ENCODE data around the gene PKD2L2.
"Not testable (repeated sequence)": the region's sequence is repeated elsewhere in the genome, so short reads cannot be mapped to it uniquely, and the experiment has no call there.

PKD2L2 gene

GRCh38 chr5:137888466-137888862 lies 793 bp upstream of the PKD2L2 start:
- DNase-seq (ENCODE audit: low read depth in 2 of 2), result no peak

DNA sequence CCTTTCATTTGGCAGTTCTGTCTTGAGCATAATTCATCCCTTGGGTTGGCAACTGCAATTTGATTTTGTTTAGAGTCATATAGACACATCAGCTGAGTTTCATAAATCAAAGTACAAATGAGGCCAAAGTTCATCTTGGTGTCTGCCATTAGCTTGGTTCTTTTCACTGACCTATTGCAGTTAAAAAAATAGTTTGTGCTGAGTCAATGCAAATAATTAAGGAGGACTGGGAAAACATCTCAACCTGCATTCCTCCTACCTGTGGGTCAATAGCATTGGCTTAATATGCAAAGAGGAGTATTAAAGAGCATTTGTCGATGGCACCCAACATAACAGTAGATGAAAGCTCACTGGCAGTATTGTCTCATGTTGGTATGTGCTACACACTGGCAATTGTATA lies 1.6 kb downstream of the PKD2L2 start:
- no peak for DNase-seq (ENCODE audit: low read depth in 2 of 2)

DNA sequence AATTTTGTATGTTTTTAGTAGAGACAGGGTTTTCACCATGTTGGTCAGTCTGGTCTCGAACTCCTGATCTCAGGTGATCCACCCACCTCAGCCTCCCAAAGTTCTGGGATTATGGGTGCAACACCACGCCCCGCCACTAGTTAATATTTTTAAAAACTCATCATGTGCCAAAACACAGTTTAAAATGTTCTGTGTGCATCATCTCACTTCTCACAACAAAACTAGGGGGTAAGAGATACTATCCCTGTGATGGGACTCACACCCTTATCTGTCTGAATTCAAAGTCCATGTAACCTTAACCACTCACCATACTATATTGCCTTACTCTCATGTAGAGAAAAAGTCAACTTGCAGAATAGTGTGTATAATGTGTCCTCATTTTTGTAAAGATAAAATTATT lies 2.6 kb downstream of the PKD2L2 start:
- no peak for DNase-seq (ENCODE audit: low read depth in 2 of 2)

DNA sequence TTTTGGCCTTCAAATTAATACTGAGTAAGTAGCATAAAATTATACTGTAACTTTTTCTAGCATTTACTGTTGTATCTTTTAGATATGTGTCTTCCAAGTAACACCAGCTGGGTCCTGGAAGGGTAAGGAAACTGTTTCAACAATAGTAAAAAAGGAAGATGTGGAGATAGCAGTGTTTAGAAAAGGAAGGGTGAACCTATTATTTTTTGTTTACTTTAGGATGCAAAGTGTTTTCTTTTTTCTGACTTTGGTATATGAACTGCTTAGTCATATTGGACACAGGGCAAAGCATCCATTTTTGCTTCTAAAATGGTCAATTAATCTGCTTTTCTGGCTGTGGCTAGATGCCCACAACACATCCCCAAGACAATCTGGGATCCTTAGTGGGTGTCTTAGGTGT lies 5.3 kb downstream of the PKD2L2 start:
- DNase-seq (ENCODE audit: low read depth in 2 of 2), result no peak

- no peak for DNase-seq (ENCODE audit: low read depth in 2 of 2)
These were observed 7.3 kb downstream of the PKD2L2 start for GRCh38 chr5:137896560-137896959.

- DNase-seq (ENCODE audit: low read depth in 2 of 2), result no peak
These were observed 10.2 kb downstream of the PKD2L2 start for GRCh38 chr5:137899493-137899892.

DNA sequence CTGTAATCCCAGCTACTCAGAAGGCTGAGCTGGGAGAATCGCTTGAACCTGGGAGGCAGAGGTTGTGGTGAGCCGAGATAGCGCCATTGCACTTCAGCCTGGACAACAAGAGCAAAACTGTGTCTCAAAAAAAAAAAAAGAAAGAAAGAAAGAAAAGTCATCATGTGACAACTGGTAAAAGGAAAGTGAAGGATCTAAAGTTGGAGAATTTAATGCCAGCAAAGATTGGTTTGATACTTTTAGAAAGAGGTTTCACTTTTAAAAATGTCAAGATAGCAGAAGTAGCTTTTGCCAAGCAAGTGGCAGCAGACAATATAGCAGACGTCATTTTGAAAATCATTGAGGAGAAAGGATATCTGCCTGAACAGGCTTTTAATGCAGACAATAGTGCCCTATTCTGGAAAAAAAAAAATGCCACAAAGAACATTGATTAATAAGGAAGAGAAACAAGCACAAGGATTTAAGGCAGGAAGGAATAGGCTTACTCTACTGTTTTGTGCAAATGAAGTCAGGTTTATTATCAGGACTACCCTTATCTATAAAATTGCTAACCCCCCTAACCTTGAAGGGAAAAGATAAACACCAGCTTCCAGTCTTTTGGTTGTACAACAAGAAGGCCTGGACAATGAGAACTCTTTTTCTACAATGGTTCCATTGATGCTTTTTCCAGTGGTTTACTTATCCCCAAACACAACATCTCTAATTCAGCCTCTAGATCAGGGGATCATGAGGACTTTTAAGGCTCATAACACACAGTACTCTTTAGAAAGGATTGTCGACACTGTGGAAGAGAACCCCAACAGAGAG lies 12.0 kb downstream of the PKD2L2 start:
- no peak for DNase-seq (ENCODE audit: low read depth in 2 of 2)

DNA sequence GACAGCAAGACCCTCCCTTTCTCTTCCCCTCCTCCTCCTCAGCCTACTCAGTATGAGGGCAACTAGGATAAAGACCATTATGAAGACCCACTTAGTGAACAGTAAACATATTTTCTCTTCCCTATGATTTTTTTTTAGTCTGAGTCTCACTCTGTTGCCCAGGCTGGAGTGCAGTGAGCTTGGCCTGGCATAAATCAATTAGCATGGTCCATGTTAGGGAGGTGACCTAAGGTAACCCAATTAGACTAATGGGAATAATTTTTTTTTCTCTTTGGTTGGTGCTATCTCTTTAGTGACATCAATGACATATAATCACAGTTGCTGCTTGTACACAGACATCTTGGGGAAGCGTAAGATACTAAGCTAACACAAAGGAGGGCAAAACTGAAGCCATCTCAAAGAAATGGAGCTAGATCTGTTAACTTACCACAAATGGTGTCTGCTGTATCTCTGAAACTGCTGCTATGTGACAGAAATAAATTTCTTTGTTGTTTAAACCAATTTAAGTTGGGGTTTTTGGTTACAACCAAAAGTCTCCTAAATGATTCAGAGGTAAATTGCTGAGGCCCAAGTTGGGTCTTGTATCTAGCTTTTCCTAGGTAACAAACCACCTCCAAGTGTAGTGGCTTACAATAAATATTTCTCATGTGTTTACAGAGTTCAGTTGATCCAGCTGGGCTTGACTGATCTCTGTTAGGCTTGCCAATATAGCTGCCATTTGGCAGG lies 13.3 kb downstream of the PKD2L2 start:
- DNase-seq (ENCODE audit: low read depth in 2 of 2), result no peak

- no peak for DNase-seq (ENCODE audit: low read depth in 2 of 2)
These were observed 25.5 kb downstream of the PKD2L2 start for GRCh38 chr5:137914758-137915157.

DNA sequence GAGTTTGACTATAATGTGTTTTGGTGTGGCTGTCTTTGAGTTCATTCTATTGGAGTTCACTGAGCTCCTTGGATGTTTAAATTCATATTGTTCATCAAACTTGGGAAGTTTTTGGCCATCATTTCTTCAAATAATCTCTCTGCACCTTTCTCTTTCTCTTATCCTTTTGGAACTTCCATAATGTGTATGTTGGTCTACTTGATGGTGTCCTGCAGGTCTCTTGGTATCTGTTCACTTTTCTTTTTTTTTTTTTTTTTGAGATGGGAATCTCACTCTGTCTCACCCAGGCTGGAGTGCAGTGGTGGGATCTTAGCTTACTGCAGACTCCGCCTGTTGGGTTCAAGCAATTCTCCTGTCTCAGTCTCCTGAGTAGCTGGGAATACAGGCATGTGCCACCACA lies 27.7 kb downstream of the PKD2L2 start:
- no peak for DNase-seq (ENCODE audit: low read depth in 2 of 2)

GRCh38 chr5:137921931-137922330 lies 32.7 kb downstream of the PKD2L2 start:
- DNase-seq (ENCODE audit: low read depth in 2 of 2), result no peak

- no peak for DNase-seq (ENCODE audit: low read depth in 2 of 2)
These were observed 34.6 kb downstream of the PKD2L2 start for GRCh38 chr5:137923856-137924255.

DNA sequence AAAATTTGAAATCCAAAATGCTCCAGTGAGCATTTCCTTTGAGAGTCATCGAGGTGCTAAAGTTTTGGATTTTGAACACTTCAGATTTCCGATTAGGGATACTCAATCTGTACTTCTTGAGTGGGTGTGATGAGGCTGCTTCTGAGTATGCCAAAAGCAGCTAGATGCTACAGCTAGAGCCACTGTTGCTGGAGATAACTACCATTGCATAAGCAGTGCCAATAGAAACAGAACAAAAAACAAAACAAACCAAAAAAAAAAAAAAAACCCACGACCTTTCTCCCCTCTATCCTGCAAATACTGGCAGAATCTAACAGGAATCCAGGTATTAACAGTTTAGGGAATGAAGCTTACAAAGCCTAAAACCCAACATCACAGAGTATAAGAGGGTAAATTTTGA lies 43.5 kb downstream of the PKD2L2 start:
- DNase-seq (ENCODE audit: low read depth in 2 of 2), result no peak

- no peak for DNase-seq (ENCODE audit: low read depth in 2 of 2)
These were observed 44.2 kb downstream of the PKD2L2 start for GRCh38 chr5:137933491-137933911.

DNA sequence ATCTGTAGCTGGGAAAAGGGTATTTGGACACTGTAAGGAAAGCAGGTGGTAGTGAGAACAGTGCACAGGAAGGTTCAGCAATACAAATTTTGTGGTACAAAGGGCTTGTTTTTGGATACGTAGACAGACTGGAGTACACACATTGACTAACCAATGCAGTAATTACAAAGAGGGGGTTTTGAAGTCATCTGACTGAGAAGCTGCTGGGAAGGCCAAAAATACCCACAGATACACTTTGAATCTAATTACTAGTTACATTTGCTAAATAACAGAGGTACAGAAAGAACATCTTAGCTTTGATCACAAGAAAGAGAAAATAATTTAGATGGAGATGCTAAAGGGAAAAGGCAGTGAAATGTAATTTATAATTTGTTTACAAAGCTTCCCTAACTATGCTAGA lies 45.9 kb downstream of the PKD2L2 start:
- DNase-seq (ENCODE audit: low read depth in 2 of 2), result no peak

DNA sequence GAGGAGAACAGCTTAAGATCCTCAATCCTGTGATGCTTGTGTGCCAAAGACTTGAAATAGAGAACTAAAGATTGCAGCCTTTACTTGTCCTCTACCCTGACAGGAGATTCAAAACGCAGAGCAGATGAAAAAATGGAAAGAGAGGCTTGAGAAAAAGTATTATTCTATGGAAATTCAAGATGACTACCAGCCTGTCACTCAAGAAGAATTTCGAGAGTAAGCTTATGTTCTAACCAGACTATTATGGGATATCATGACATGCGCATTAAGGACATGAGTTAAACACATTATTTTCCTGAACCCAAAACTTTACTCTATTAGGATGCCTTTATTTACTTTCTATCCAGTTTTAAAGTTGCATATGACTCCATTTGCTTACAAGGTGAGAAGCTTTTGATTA lies 46.4 kb downstream of the PKD2L2 start:
- no peak for DNase-seq (ENCODE audit: low read depth in 2 of 2)

DNA sequence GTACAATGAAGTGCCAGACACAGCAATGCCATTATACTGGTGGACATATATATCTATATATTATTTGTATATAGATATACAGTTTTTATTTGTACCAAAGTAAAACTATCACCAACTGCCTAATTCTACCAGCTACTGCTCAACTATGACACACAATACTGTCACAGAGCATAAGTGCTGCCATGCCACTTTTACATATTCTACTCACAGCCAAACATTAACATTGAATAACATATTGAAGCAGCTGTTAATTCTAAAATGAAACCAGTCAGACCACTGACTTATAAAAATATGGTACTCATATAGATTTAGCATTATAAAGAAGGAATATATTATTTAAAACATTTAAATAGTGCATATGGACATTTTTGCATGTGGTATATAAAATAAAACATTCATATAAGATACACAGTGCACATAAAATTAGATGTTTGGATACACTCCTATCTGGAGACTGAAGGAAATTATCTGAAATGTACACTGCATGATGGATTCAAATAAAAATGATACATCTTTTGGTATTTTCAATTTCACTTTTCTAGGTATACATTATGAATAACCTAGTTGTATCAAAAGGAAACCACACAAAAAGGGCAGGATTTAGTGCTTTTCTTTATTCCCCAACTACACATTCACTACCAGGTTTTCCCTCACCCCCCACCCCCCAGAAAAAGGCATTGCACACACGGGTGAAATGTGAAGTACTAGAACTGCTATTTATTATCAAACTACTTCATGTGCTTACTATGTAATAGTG lies 48.9 kb downstream of the PKD2L2 start:
- DNase-seq (ENCODE audit: low read depth in 2 of 2), result no peak

DNA sequence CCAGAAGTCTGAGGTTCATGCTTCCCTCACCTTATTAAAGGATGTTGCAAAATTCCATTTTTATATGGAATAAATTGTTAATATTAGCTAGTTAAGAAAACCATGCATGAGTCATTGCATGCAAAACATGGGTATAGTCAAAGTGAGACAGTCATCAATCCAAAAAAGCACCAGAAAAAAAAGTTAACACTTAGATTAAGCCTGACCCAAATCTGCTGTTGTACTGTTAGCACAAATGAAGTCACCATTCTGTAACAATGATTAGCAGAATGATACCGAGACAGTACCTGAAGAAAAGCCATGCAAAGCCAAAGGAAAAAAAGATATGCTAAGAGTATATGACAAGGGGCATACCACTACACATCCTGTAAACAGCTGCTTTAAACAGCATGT lies 49.5 kb downstream of the PKD2L2 start:
- no peak for DNase-seq (ENCODE audit: low read depth in 2 of 2)

DNA sequence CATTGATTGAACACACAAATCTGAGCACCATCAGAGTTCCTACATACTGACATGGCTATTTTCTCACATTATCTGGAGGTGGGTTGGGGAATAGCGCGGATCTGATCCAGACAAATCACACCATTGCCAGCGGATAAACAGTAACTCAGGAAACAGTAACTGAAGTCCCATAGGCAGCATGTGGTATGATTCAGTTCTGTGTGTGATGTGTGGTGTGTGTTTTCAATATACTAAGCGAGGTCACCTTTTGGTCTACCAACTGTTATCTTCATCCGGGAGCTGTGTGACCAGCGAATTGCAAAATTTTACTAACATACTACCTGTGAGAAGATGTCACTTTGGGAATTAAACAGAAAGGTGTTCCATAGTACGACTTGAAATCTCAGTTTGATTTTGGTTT lies 50.1 kb downstream of the PKD2L2 start:
- no peak for DNase-seq (ENCODE audit: low read depth in 2 of 2)

DNA sequence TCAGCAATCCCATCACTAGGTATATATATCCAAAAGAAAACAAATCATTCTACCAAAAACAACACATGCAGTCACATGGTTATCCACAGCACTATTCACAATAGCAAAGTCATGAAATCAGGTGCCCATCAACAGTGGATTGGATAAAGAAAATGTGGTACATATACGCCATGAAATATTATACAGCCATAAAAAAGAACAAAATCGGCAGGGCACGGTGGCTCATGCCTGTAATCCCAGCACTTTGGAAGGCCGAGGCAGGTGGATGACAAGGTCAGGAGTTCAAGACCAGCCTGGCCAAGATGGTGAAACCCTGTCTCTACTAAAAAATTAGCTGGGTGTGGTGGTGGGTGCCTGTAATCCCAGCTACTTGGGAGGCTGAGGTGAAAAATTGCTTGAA lies 55.0 kb downstream of the PKD2L2 start:
- not testable (repeated sequence) for DNase-seq (ENCODE audit: low read depth in 2 of 2)

DNA sequence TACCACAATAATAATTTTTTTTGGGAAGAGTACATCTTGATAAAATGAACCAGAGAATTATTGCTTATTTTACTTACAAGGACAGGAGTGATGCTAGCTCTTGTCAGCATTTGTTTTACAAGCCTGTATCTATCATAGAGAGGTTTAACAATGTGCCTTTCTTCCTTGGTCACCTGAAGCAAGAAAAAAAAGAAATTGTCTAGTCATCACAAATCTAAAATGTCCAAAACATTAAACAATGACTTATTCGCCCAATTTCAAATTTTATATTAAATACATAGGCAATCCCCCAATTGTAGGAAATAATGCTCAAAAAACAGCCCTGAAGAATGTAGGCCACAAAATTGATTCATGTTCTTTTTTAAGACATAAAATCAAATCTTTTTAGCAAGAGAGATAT lies 56.6 kb downstream of the PKD2L2 start:
- DNase-seq (ENCODE audit: low read depth in 2 of 2), result no peak

DNA sequence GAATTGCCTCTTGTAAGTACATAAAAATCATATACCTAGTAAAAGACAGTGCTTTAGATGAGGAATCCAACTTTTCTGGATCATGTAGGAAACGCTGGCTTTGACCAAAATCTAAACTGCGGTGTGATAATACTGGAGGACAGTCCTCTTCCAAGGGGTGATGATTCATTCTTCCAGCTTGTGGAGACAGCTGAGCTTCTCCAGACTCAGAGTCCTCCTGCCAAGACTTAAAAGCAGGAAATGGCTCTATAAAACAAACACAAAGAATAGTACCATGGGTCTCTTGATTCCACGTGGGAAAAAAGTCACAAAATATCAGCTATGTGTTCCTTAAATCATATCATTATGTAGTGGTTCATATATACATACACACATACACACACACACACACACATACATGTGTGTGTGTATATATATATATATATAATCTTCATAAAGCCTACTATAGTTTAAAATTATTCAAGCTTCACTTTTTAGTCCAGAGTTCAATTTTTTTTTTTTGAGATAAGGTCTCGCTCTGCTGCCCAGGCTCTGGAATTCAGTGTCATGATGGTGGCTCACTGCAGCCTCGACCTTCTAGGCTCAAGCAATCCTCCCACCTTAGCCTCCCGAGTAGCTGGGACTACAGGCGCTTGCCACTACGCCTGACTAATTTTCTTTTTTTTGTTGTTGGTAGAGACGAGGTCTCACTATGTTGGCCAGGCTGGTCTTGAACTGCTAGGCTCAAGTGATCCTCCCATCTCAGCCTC lies 65.0 kb downstream of the PKD2L2 start:
- no peak for DNase-seq (ENCODE audit: low read depth in 2 of 2)

Data from stimulated activated CD8-positive, alpha-beta memory T cell treated with anti-CD3 and anti-CD28 coated beads, Interleukin-7, amount 100 ng/mL, for 1 hour (primary cell).